Astrocyte (in vitro differentiated cells and primary cell): ENCODE data around the gene TNFRSF4. TPM values are rescaled to one million over a fixed set of nuclear protein-coding genes. Genes with fewer than 3 reads are reported as not detected.

Experiments
- DNase-seq: peaks from one replicate; pipeline ENCODE4 v3.0.0-alpha.2; 2010; ENCODE audit warnings: low read depth
- FAIRE-seq: peaks from 2 replicates; lab custom pipeline; 2011; peaks lifted over from hg19 to GRCh38; lab: Jason Lieb, UNC
- H2AFZ ChIP-seq: 2 replicates; pipeline ENCODE4 v1.6.0; 2012; ENCODE audit warnings: low read depth, low read length, inconsistent platforms
- H3K27ac ChIP-seq: 2 replicates; pipeline ENCODE4 v1.5.1; 2011; ENCODE audit warnings: low read depth, low read length, inconsistent platforms
- H3K27me3 ChIP-seq: 2 replicates; pipeline ENCODE4 v1.6.0; 2011; ENCODE audit warnings: low read length, inconsistent platforms; ENCODE audit not compliant: insufficient read depth
- H3K36me3 ChIP-seq: 2 replicates; pipeline ENCODE4 v1.5.1; 2011; ENCODE audit warnings: low read length, inconsistent platforms; ENCODE audit not compliant: insufficient read depth
- H3K4me1 ChIP-seq: 2 replicates; pipeline ENCODE4 v1.5.1; 2011; ENCODE audit warnings: low read length, inconsistent platforms; ENCODE audit not compliant: insufficient read depth
- H3K4me2 ChIP-seq: 2 replicates; pipeline ENCODE4 v1.6.0; 2012; ENCODE audit warnings: low read length, inconsistent platforms
- H3K4me3 ChIP-seq: 2 replicates; pipeline ENCODE4 v1.5.1; 2011; ENCODE audit warnings: low read depth, mild to moderate bottlenecking, low read length, inconsistent platforms; ENCODE audit not compliant: insufficient read depth
- H3K79me2 ChIP-seq: 2 replicates; pipeline ENCODE4 v1.6.0; 2012; ENCODE audit warnings: mild to moderate bottlenecking, low read length, inconsistent platforms; ENCODE audit not compliant: insufficient read depth
- H3K9ac ChIP-seq: 2 replicates; pipeline ENCODE4 v1.6.0; 2012; ENCODE audit warnings: mild to moderate bottlenecking, low read length, inconsistent platforms
- H3K9me3 ChIP-seq: 2 replicates; pipeline ENCODE4 v1.5.1; 2012; ENCODE audit warnings: low read depth, mild to moderate bottlenecking, low read length, inconsistent platforms; ENCODE audit not compliant: insufficient read depth
- H4K20me1 ChIP-seq: 2 replicates; pipeline ENCODE4 v1.6.0; 2012; ENCODE audit warnings: low read length, inconsistent platforms; ENCODE audit not compliant: insufficient read depth
- H3K27ac Mint-ChIP-seq: one replicate; pipeline ENCODE4 v1.8.0; 2021; ENCODE audit warnings: mild to moderate bottlenecking, mixed read lengths; ENCODE audit not compliant: unreplicated experiment
- H3K27me3 Mint-ChIP-seq: one replicate; pipeline ENCODE4 v1.8.0; 2021; ENCODE audit warnings: low read depth, mixed read lengths; ENCODE audit not compliant: unreplicated experiment
- H3K36me3 Mint-ChIP-seq: one replicate; pipeline ENCODE4 v1.8.0; 2021; ENCODE audit warnings: low read depth, mixed read lengths; ENCODE audit not compliant: unreplicated experiment
- H3K4me1 Mint-ChIP-seq: one replicate; pipeline ENCODE4 v1.8.0; 2021; ENCODE audit warnings: low read depth, mixed read lengths; ENCODE audit not compliant: unreplicated experiment
- H3K4me3 Mint-ChIP-seq: one replicate; pipeline ENCODE4 v1.8.0; 2021; ENCODE audit warnings: mild to moderate bottlenecking, moderate library complexity, mixed read lengths; ENCODE audit not compliant: unreplicated experiment
- H3K9me3 Mint-ChIP-seq: one replicate; pipeline ENCODE4 v1.8.0; 2021; ENCODE audit warnings: mild to moderate bottlenecking, mixed read lengths; ENCODE audit not compliant: unreplicated experiment
- CTCF ChIP-seq: IDR thresholded peaks from 2 replicates; pipeline ENCODE4 v1.5.1; 2011; ENCODE audit warnings: low read depth, mild to moderate bottlenecking, inconsistent platforms, low read length, moderate library complexity; ENCODE audit not compliant: insufficient read depth
- EZH2 ChIP-seq: IDR thresholded peaks from 2 replicates; pipeline ENCODE4 v1.6.1; 2012; ENCODE audit warnings: mild to moderate bottlenecking, low read length, inconsistent platforms; ENCODE audit not compliant: insufficient read depth
- total RNA-seq: library from RNA; stranded (reverse); gene quantifications from 2 replicates; pipeline ENCODE4 v1.2.1, GENCODE V29; 2021

The TNFRSF4 gene
- total RNA-seq, 1 donor from 2014 or later, result 0.41 TPM

- H3K4me1 Mint-ChIP-seq, result peaks cover 7% of the 10 kb centered on the region
- H3K27me3 ChIP-seq, result no peaks in the 10 kb centered on the region
- H3K4me1 ChIP-seq, result peaks cover 18% of the 10 kb centered on the region
- peaks cover 3% of the 10 kb centered on the region for H3K36me3 Mint-ChIP-seq
- DNase-seq (no peak), FAIRE-seq (no peak)
- H3K9me3 ChIP-seq, result no peaks in the 10 kb centered on the region
- H3K27ac ChIP-seq, result no peak overlapping the region
- peaks cover 12% of the 10 kb centered on the region for H4K20me1 ChIP-seq
- H3K9me3 Mint-ChIP-seq, result no peaks in the 10 kb centered on the region
- no peak overlapping the region for H3K4me3 ChIP-seq
- no peaks in the 10 kb centered on the region for H3K79me2 ChIP-seq
- no peak overlapping the region for H2AFZ ChIP-seq
- peaks cover 2% of the 10 kb centered on the region for H3K27me3 Mint-ChIP-seq
- no peak overlapping the region for H3K27ac Mint-ChIP-seq
- H3K4me2 ChIP-seq, result no peak overlapping the region
- H3K4me3 Mint-ChIP-seq, result no peak overlapping the region
- no peaks in the 10 kb centered on the region for H3K36me3 ChIP-seq
- TF ChIP-seq CTCF (no peak), EZH2 (no peak)
- no peak overlapping the region for H3K9ac ChIP-seq
Measured at GRCh38 chr1:1211541-1212441, 2.2 kb downstream of the TNFRSF4 start.

GRCh38 chr1:1210726-1211540, 3.0 kb downstream of the TNFRSF4 start:
- no peak overlapping the region for H3K4me2 ChIP-seq
- no peak overlapping the region for H3K4me3 ChIP-seq
- H3K4me1 ChIP-seq, result peaks cover 27% of the 10 kb centered on the region
- Mint-ChIP-seq H3K27me3 (peaks cover 2% of the 10 kb centered on the region), H3K27ac (no peak overlapping the region), H3K36me3 (no peaks in the 10 kb centered on the region), H3K9me3 (no peaks in the 10 kb centered on the region), H3K4me3 (no peak overlapping the region), H3K4me1 (peaks cover 7% of the 10 kb centered on the region)
- H3K79me2 ChIP-seq, result no peaks in the 10 kb centered on the region
- FAIRE-seq, result no peak
- H4K20me1 ChIP-seq, result peaks cover 7% of the 10 kb centered on the region
- H3K36me3 ChIP-seq, result no peaks in the 10 kb centered on the region
- H3K27me3 ChIP-seq, result peaks cover 3% of the 10 kb centered on the region
- H3K27ac ChIP-seq, result no peak overlapping the region
- H3K9ac ChIP-seq, result no peak overlapping the region
- no peaks in the 10 kb centered on the region for H3K9me3 ChIP-seq
- no peak for TF ChIP-seq EZH2
- TF ChIP-seq CTCF, result no peak
- DNase-seq, result no peak
- no peak overlapping the region for H2AFZ ChIP-seq
